Kidney (tissue), 14 donors: ENCODE measurements around the gene BAD. TPM values are rescaled to one million over a fixed set of nuclear protein-coding genes. Genes with fewer than 3 reads are reported as not detected.

Experiments
- DNase-seq, 5 donors: peaks; one replicate each; pipeline ENCODE4 v3.0.0-alpha.2; 2013 to 2020
- FAIRE-seq: peaks from 2 replicates; lab custom pipeline; 2012; peaks lifted over from hg19 to GRCh38; lab: Jason Lieb, UNC
- H3K27ac ChIP-seq, 2 donors: one replicate each; pipeline ENCODE4 v1.7.0; 2013; ENCODE audit warnings: low read depth in 2 of 2, low read length in 2 of 2, inconsistent platforms in 1 of 2
- H3K27me3 ChIP-seq: one replicate; pipeline ENCODE4 v1.7.1; 2013; ENCODE audit warnings: low read length, inconsistent platforms; ENCODE audit not compliant: control insufficient read depth, insufficient read depth
- H3K36me3 ChIP-seq, 3 donors: one replicate each; pipeline versions ENCODE4 v1.7.0 to v1.7.1; 2013; ENCODE audit warnings: low read length in 3 of 3, control low read depth in 1 of 3, inconsistent platforms in 1 of 3; ENCODE audit not compliant: insufficient read depth in 3 of 3, control insufficient read depth in 2 of 3
- H3K4me1 ChIP-seq, 3 donors: one replicate each; pipeline versions ENCODE4 v1.7.0 to v1.7.1; 2013; ENCODE audit warnings: low read length in 3 of 3, inconsistent platforms in 1 of 3, low read depth in 1 of 3; ENCODE audit not compliant: control insufficient read depth in 2 of 3, insufficient read depth in 2 of 3
- H3K4me3 ChIP-seq, 3 donors: one replicate each; pipeline versions ENCODE4 v1.7.0 to v1.8.1; 2013; ENCODE audit warnings: low read length in 3 of 3, control low read depth in 1 of 3, inconsistent platforms in 1 of 3
- H3K9ac ChIP-seq, 3 donors: one replicate each; pipeline versions ENCODE4 v1.7.0 to v1.7.1; 2013; ENCODE audit warnings: low read length in 3 of 3, control low read depth in 1 of 3, inconsistent platforms in 1 of 3
- H3K9me3 ChIP-seq, 3 donors: one replicate each; pipeline versions ENCODE4 v1.7.0 to v1.7.1; 2013; ENCODE audit warnings: low read length in 3 of 3, control low read depth in 1 of 3, inconsistent platforms in 1 of 3; ENCODE audit not compliant: control insufficient read depth in 2 of 3, insufficient read depth in 1 of 3
- intact Hi-C: fragments of 100-400 bp; cut with DNase I; formaldehyde crosslinking; loops from one replicate; pipeline ENCODE4 v1.11.1; 2022
- polyA plus RNA-seq: library from polyadenylated mRNA; stranded (reverse); fragments of 350-450 nt; fragmentation: Illumina TruSeq; extraction: RNeasy Lipid Tissue Mini Kit (QIAGEN cat#74804); gene quantifications from one replicate; pipeline ENCODE4 v1.2.3, GENCODE V29; 2014; ENCODE audit warnings: low read depth, low replicate concordance; ENCODE audit not compliant: insufficient read depth
- total RNA-seq: library from RNA; stranded (reverse); fragmentation: NEBNext Ultra II Directional; extraction: Animal tissue kit (Norgen Biotek cat#: 25700); gene quantifications from one replicate; pipeline ENCODE4 v1.2.1, GENCODE V29; 2021
- TF ChIP-seq, protein P1 (sequence below): IDR thresholded peaks from 3 replicates; pipeline ENCODE4 v1.5.1; 2012; ENCODE audit warnings: mild to moderate bottlenecking, moderate library complexity, borderline replicate concordance; ENCODE audit not compliant: insufficient read depth; ENCODE audit errors: extremely low read depth
- donor health status: control.
- donor health status: control.
- donor health status: control.
- donor health status: control.
- donor health status: control.
- donor health status: DM: yes; HTN: yes; CAD: no.
- donor health status: Normal renal cell carcinoma (clear cell type).

Gene BAD
- total and polyA plus RNA-seq, 2 donors from 2014 or later = 59.8 to 157 TPM

- intact Hi-C loops = no loop called here
- H3K27ac ChIP-seq = peak overlapping the region; percentile 100
- H3K9me3 ChIP-seq = no peaks in the 10 kb centered on the region
- H3K4me1 ChIP-seq = peaks cover 0 to 13% (median 6%) of the 10 kb centered on the region in 3 donors
- peak in 1 of 5 donors; percentile 83 for DNase-seq
- TF ChIP-seq, protein P1, sequence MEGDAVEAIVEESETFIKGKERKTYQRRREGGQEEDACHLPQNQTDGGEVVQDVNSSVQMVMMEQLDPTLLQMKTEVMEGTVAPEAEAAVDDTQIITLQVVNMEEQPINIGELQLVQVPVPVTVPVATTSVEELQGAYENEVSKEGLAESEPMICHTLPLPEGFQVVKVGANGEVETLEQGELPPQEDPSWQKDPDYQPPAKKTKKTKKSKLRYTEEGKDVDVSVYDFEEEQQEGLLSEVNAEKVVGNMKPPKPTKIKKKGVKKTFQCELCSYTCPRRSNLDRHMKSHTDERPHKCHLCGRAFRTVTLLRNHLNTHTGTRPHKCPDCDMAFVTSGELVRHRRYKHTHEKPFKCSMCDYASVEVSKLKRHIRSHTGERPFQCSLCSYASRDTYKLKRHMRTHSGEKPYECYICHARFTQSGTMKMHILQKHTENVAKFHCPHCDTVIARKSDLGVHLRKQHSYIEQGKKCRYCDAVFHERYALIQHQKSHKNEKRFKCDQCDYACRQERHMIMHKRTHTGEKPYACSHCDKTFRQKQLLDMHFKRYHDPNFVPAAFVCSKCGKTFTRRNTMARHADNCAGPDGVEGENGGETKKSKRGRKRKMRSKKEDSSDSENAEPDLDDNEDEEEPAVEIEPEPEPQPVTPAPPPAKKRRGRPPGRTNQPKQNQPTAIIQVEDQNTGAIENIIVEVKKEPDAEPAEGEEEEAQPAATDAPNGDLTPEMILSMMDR = no peak
- H3K27me3 ChIP-seq = no peaks in the 10 kb centered on the region
- peak overlapping the region; percentile 37 to 89 (median 62) for H3K9ac ChIP-seq
- H3K4me3 ChIP-seq = peak overlapping the region; percentile 89 to 96 (median 92)
- peaks cover 0 to 9% (median 5%) of the 10 kb centered on the region in 3 donors for H3K36me3 ChIP-seq
- FAIRE-seq = no peak
Measured at GRCh38 chr11:64318766-64319761, 34.6 kb upstream of the BAD start.

DNA sequence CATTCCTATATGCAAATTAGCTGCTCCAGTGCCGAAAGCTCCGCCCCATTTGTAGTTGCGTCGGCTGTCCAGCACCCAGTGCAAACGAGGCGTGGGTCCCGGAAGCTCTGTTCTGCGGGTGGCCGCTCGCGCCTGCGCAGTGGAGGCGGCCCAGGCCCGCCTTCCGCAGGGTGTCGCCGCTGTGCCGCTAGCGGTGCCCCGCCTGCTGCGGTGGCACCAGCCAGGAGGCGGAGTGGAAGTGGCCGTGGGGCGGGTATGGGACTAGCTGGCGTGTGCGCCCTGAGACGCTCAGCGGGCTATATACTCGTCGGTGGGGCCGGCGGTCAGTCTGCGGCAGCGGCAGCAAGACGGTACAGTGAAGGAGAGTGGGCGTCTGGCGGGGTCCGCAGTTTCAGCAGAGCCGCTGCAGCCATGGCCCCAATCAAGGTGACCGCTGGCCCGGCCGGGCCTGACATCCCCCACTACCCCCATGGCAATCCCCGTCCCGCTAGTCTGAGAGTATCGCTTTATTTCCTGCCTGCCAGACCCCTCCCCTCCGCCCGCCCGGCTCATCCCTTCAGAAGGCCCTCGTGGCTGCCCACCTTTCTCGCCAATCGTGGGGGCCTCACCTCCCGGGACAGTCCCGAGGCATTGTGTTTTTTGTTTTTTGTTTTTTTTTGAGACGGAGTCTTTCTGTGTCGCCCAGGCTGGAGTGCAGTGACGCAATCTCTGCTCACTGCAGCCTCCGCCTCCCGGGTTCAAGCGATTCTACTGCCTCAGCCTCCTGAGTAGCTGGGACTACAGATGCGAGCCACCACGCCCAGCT is 33.7 kb upstream of the BAD start, which contains the start of gene PRDX5:
PRDX5 (plus strand) TSS at position 161 of the 805 bp plus-strand sequence; CDS start at position 256, 95 bp downstream.
- Histone ChIP-seq H3K4me1 (peaks cover 0 to 13% (median 6%) of the 10 kb centered on the region in 3 donors), H3K4me3 (peak within 1 kb of the TSS; percentile 89 to 96 (median 92)), H3K27me3 (no peaks in the 10 kb centered on the region), H3K9ac (peak within 1 kb of the TSS; percentile 89 to 97 (median 95)), H3K27ac (peak within 1 kb of the TSS; percentile 100), H3K9me3 (no peaks in the 10 kb centered on the region), H3K36me3 (peaks cover 0 to 9% (median 5%) of the 10 kb centered on the region in 3 donors)
- peak; percentile 96 to 99 (median 98) for DNase-seq
- TF ChIP-seq, protein P1 = peak; percentile 52
- intact Hi-C loops = no loop called here
- FAIRE-seq = no peak

- peaks cover 0 to 12% (median 8%) of the 10 kb centered on the region in 3 donors for H3K36me3 ChIP-seq
- DNase-seq = peak; percentile 97 to 99 (median 98)
Measured at GRCh38 chr11:64317325-64317960, 33.0 kb upstream of the BAD start, which contains the start of gene TRMT112. Gene TRMT112, minus strand, starts transcription at chr11:64317559. Its CDS starts 33 bp downstream, at chr11:64317526.

More at GRCh38 chr11:64317325-64317960, 33.0 kb upstream of the BAD start, which contains the start of gene TRMT112:
- TF ChIP-seq, protein P1 = no peak
- Histone ChIP-seq H3K9ac (peak within 1 kb of the TSS; percentile 89 to 97 (median 95)), H3K9me3 (no peaks in the 10 kb centered on the region), H3K27me3 (no peaks in the 10 kb centered on the region), H3K4me3 (peak within 1 kb of the TSS; percentile 89 to 96 (median 92)), H3K4me1 (peaks cover 0 to 13% (median 6%) of the 10 kb centered on the region in 3 donors), H3K27ac (peak within 1 kb of the TSS; percentile 100)
- intact Hi-C loops = no loop called here
- FAIRE-seq = peak; percentile 94
